ENCODE data around the gene CCDC137.

CCDC137 gene

GRCh38 chr17:81716674-81716996, 50.1 kb downstream of the CCDC137 start:
- no peak for DNase-seq

GRCh38 chr17:81717049-81717765, 50.7 kb downstream of the CCDC137 start:
- no peak for DNase-seq

GRCh38 chr17:81717766-81718089, 51.2 kb downstream of the CCDC137 start:
- no peak for DNase-seq

GRCh38 chr17:81719410-81720266, 53.1 kb downstream of the CCDC137 start:
- DNase-seq, result peak; percentile 41

GRCh38 chr17:81720267-81721071, 53.9 kb downstream of the CCDC137 start:
- no peak for DNase-seq

GRCh38 chr17:81722184-81723120, 55.9 kb downstream of the CCDC137 start:
- DNase-seq, result no peak

Measured in midbrain (tissue), 1 donor.